SK-N-SH (cell line): ENCODE results near the gene CACNA2D4. TPM values are rescaled to one million over a fixed set of nuclear protein-coding genes. Genes with fewer than 3 reads are reported as not detected.

Experiments used
- CTCF ChIA-PET: fragments of 300-600, 350-600 bp; formaldehyde crosslinking; extraction: SDS; loops from one replicate; lab custom pipeline; 2021; lab: Yijun Ruan, JAX
- POLR2A ChIA-PET: fragments of 350-600 bp; sonication (Branson Sonifier 250); formaldehyde crosslinking; extraction: SDS; loops from one replicate; lab custom pipeline; 2020; ENCODE audit warnings: antibody characterized with exemption, inconsistent platforms; lab: Yijun Ruan, JAX
- DNase-seq: peaks from one replicate; pipeline ENCODE4 v3.0.0; 2012
- H2AFZ ChIP-seq: fragments of 200-600 bp; sonication (generic); 2 replicates; pipeline ENCODE4 v1.8.1; 2016; ENCODE audit warnings: antibody characterized with exemption, mild to moderate bottlenecking, low read depth
- H3F3A ChIP-seq: fragments of 200-600 bp; sonication (generic); replicated peaks from 2 replicates; pipeline ENCODE3; 2016; ENCODE audit warnings: antibody characterized with exemption, mild to moderate bottlenecking; ENCODE audit not compliant: insufficient read depth
- H3K27ac ChIP-seq, 2 experiments: fragments of 200-500 bp in 1 of 2; fragments of 200-600 bp in 1 of 2; sonication (Bioruptor generic) in 1 of 2; sonication (generic), shearing (Covaris generic) in 1 of 2; 2 replicates each; pipeline versions ENCODE4 v1.5.1 to v1.6.1; 2014 to 2016; ENCODE audit warnings: low read depth in 2 of 2, inconsistent platforms in 1 of 2, low read length in 1 of 2, mild to moderate bottlenecking in 1 of 2, mixed read lengths in 1 of 2
- H3K27me3 ChIP-seq: fragments of 200-600 bp; sonication (generic), shearing (Covaris generic); 2 replicates; pipeline ENCODE4 v1.6.1; 2016; ENCODE audit warnings: mixed run types; ENCODE audit not compliant: insufficient read depth
- H3K36me3 ChIP-seq, 2 experiments: fragments of 200-500 bp in 1 of 2; fragments of 200-600 bp in 1 of 2; sonication (Bioruptor generic) in 1 of 2; sonication (generic) in 1 of 2; replicated peaks in 1 of 2; 2 replicates each; pipeline versions ENCODE3 to v1.5.1; 2014 to 2016; ENCODE audit warnings: low read length in 1 of 2, mild to moderate bottlenecking in 1 of 2; ENCODE audit not compliant: insufficient read depth in 2 of 2, control insufficient read depth in 1 of 2
- H3K4me1 ChIP-seq, 2 experiments: fragments of 200-500 bp in 1 of 2; fragments of 200-600 bp in 1 of 2; sonication (Bioruptor generic) in 1 of 2; sonication (generic), shearing (Covaris generic) in 1 of 2; 2 replicates each; pipeline versions ENCODE4 v1.5.1 to v1.6.1; 2014 to 2016; ENCODE audit warnings: low read depth in 1 of 2, low read length in 1 of 2, mixed run types in 1 of 2; ENCODE audit not compliant: insufficient read depth in 2 of 2, control insufficient read depth in 1 of 2
- H3K4me2 ChIP-seq: fragments of 200-600 bp; sonication (generic), shearing (Covaris generic); 2 replicates; pipeline ENCODE4 v1.6.1; 2017; ENCODE audit warnings: mixed run types
- H3K4me3 ChIP-seq, 2 experiments: fragments of 200-500 bp in 1 of 2; fragments of 200-600 bp in 1 of 2; sonication (Bioruptor generic) in 1 of 2; sonication (generic), shearing (Covaris generic) in 1 of 2; 2 replicates each; pipeline versions ENCODE4 v1.5.1 to v1.8.1; 2014 to 2016; ENCODE audit warnings: low read depth in 2 of 2, inconsistent platforms in 1 of 2, low read length in 1 of 2, mild to moderate bottlenecking in 1 of 2, mixed read lengths in 1 of 2, moderate library complexity in 1 of 2
- H3K79me2 ChIP-seq: fragments of 200-600 bp; sonication (generic); 2 replicates; pipeline ENCODE4 v1.8.1; 2017; ENCODE audit warnings: mild to moderate bottlenecking; ENCODE audit not compliant: insufficient read depth
- H3K9ac ChIP-seq: fragments of 200-600 bp; sonication (generic); 2 replicates; pipeline ENCODE4 v1.6.1; 2017; ENCODE audit warnings: mixed run types
- H3K9me2 ChIP-seq: fragments of 200-600 bp; sonication (generic); 2 replicates; pipeline ENCODE4 v1.6.1; 2017; ENCODE audit warnings: mixed run types
- H3K9me3 ChIP-seq: fragments of 200-600 bp; sonication (generic); 2 replicates; pipeline ENCODE4 v1.6.1; 2017; ENCODE audit warnings: mixed run types, mild to moderate bottlenecking, moderate library complexity
- H4K20me1 ChIP-seq: fragments of 200-600 bp; sonication (generic); 2 replicates; pipeline ENCODE4 v1.6.1; 2017; ENCODE audit warnings: mild to moderate bottlenecking, mixed run types; ENCODE audit not compliant: insufficient read depth
- CHD2 ChIP-seq: fragments of 150-350 bp; IDR thresholded peaks from 2 replicates; pipeline ENCODE4 v1.6.1; 2018; ENCODE audit warnings: low read length; ENCODE audit not compliant: partially characterized antibody
- ELF1 ChIP-seq: IDR thresholded peaks from 2 replicates; pipeline ENCODE4 v1.4.0; 2012
- FOSL2 ChIP-seq: IDR thresholded peaks from 2 replicates; pipeline ENCODE4 v1.4.0; 2012; ENCODE audit warnings: low read depth, mild to moderate bottlenecking, moderate library complexity, borderline replicate concordance
- FOXM1 ChIP-seq: IDR thresholded peaks from 2 replicates; pipeline ENCODE4 v1.4.0; 2012; ENCODE audit warnings: low read depth, mild to moderate bottlenecking
- NRF1 ChIP-seq: IDR thresholded peaks from 2 replicates; pipeline ENCODE4 v1.6.1; 2012; ENCODE audit warnings: low read depth, mild to moderate bottlenecking, low read length
- RAD21 ChIP-seq: IDR thresholded peaks from 2 replicates; pipeline ENCODE4 v1.6.1; 2012; ENCODE audit warnings: mild to moderate bottlenecking, low read length
- RCOR1 ChIP-seq: fragments of 150-350 bp; IDR thresholded peaks from 2 replicates; pipeline ENCODE4 v1.6.1; 2017; ENCODE audit warnings: antibody characterized with exemption, low read length
- RFX5 ChIP-seq: IDR thresholded peaks from 2 replicates; pipeline ENCODE4 v1.6.1; 2012; ENCODE audit warnings: mild to moderate bottlenecking, improper control_type of control experiment, low read length
- RXRA ChIP-seq: IDR thresholded peaks from 2 replicates; pipeline ENCODE4 v1.4.0; 2012; ENCODE audit warnings: low read depth, mild to moderate bottlenecking, borderline replicate concordance
- TEAD4 ChIP-seq: IDR thresholded peaks from 2 replicates; pipeline ENCODE4 v1.4.0; 2012; ENCODE audit warnings: mild to moderate bottlenecking, borderline replicate concordance; ENCODE audit not compliant: insufficient read depth
- whole genome bisulfite sequencing: methylation state at CpG from one replicate; pipeline ENCODE4 v1.1.6; 2017; ENCODE audit warnings: low lambda C conversion rate; 5-methylcytosine and 5-hydroxymethylcytosine counted together
- polyA plus RNA-seq, 3 experiments: library from polyadenylated mRNA; depleted of rRNA; stranded (reverse); fragments of >200 nt; gene quantifications; 2 replicates each; pipeline ENCODE4 v1.2.3, GENCODE V29; 2012
- TF ChIP-seq, protein P1 (sequence below): IDR thresholded peaks from 2 replicates; pipeline ENCODE4; 2012
- TF ChIP-seq, protein P2 (sequence below): IDR thresholded peaks from 2 replicates; pipeline ENCODE4 v1.4.0; 2012; ENCODE audit warnings: low read depth
- TF ChIP-seq, protein P3 (sequence below): fragments of 200-600 bp; sonication (generic); IDR thresholded peaks from 2 replicates; pipeline ENCODE4 v1.6.1; 2017; ENCODE audit warnings: antibody characterized with exemption, mild to moderate bottlenecking, moderate library complexity
- TF ChIP-seq, protein P4 (sequence below): fragments of 150-350 bp; IDR thresholded peaks from 2 replicates; pipeline ENCODE4 v1.6.1; 2017; ENCODE audit warnings: antibody characterized with exemption, low read length, low read depth, borderline replicate concordance
- TF ChIP-seq, protein P5 (sequence below): fragments of 150-350 bp; IDR thresholded peaks from 2 replicates; pipeline ENCODE4 v1.6.1; 2016; ENCODE audit warnings: mild to moderate bottlenecking, low read depth, low read length

CACNA2D4 gene
- polyA plus RNA-seq, 1 of the 3 experiments (the other 2 are of a cell fraction): 0.02 TPM

DNA sequence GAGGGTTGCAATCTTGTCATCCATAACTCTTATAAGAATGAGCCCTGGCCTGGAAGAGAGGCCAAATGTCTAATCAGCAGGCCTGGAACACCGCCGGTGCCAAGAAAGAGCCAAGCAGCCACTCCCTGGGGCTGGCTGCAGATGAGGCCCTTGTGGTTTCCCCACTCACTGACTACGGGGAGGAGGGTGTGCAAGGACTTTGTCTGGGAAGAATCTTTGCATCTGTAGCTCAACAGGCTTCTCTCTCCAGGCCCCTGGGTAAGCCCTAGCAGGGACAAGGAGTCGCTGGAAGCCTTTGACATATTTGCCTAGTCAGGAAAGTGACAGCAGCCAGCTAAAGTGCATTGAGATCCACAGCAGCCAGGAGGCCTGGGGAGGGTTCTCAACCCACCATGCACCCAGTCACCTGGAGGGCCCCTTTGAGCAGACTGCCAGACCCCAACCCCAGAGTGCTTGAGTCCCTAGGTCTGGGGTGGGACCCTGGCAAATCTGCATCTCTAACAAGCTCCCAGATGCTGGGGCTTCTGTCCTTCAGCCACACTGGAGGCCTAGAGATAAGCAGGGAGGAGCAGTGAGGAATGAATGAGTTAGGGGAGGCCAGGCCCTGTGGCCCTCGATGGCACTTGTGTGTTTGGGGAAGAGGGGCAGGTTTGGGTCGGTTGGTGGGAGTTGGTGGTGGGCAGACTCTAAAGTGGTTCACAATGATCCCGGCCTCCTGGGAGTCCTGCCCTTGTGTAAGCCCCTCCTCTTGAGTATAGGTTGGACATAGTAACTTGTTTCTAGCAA, 112.0 kb downstream of the CACNA2D4 start:
- H3F3A ChIP-seq: no peaks in the 10 kb centered on the region
- H3K36me3 ChIP-seq: no peaks in the 10 kb centered on the region
- ChIA-PET CTCF (interaction anchor here (1.1 to 17.5 kb wide), 2 partner anchors 10 to 133 kb away, joined by 6 to 349 read pairs; no protein-coding TSS in a partner anchor), POLR2A (no interaction called here)
- no peaks in the 10 kb centered on the region for H4K20me1 ChIP-seq
- H3K27me3 ChIP-seq: no peaks in the 10 kb centered on the region
- 79% methylated on average over 5 of the region's 7 CpGs for WGBS
- H3K4me2 ChIP-seq: no peak overlapping the region
- no peak overlapping the region; a peak in 1 of 4 replicates for H3K27ac ChIP-seq
- DNase-seq: no peak
- no peak overlapping the region for H3K9ac ChIP-seq
- H3K79me2 ChIP-seq: no peaks in the 10 kb centered on the region
- no peaks in the 10 kb centered on the region for H3K9me3 ChIP-seq
- peaks cover 0 to 11% of the 10 kb centered on the region in 2 experiments; a peak in 1 of 4 replicates for H3K4me1 ChIP-seq
- no peaks in the 10 kb centered on the region for H3K9me2 ChIP-seq
- H3K4me3 ChIP-seq: no peak overlapping the region
- H2AFZ ChIP-seq: no peak overlapping the region
- TF ChIP-seq, protein P1, sequence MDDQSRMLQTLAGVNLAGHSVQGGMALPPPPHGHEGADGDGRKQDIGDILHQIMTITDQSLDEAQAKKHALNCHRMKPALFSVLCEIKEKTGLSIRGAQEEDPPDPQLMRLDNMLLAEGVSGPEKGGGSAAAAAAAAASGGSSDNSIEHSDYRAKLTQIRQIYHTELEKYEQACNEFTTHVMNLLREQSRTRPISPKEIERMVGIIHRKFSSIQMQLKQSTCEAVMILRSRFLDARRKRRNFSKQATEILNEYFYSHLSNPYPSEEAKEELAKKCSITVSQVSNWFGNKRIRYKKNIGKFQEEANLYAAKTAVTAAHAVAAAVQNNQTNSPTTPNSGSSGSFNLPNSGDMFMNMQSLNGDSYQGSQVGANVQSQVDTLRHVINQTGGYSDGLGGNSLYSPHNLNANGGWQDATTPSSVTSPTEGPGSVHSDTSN: no peak

DNA sequence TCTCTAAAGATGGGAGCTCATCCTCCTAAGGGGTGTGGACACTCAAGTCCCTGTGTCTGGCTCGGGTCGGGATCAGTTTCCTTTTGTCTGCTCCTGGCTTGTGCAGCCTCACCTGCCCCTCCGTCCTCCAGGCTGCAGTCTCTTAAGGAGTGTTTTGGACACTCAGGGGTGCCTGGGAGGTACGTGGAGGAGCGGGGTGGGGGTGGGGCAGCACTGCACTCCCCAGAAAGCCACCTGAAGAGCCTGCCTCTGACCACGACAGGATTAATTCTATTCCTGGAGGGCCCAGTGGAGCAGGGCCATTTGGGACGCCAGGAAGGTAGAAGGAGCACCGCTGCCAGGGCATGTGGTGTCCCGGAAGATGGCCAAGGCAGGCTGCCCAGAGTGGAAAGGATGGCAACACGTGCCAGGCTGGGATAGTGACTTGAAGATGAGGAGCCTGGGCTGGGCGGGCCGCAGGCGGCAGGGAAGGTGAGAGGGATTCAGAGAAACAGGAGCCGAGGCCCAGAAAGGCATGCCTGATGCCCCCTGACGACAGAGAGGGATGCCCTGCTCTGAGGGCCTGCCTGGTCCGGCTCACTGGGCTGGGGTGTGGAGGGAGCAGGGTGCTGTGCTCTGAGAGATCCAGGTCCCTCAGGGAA, 112.9 kb downstream of the CACNA2D4 start:
- H3K27ac ChIP-seq: no peak overlapping the region; a peak in 1 of 4 replicates
- H3K27me3 ChIP-seq: no peaks in the 10 kb centered on the region
- TF ChIP-seq CHD2: no peak
- TF ChIP-seq RCOR1: no peak
- TF ChIP-seq TEAD4: no peak
- TF ChIP-seq, protein P2, sequence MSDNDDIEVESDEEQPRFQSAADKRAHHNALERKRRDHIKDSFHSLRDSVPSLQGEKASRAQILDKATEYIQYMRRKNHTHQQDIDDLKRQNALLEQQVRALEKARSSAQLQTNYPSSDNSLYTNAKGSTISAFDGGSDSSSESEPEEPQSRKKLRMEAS: no peak
- no peak for TF ChIP-seq FOSL2
- no peak for TF ChIP-seq ELF1
- TF ChIP-seq RFX5: no peak
- TF ChIP-seq NRF1: no peak
- no peak for TF ChIP-seq RAD21
- TF ChIP-seq, protein P3, sequence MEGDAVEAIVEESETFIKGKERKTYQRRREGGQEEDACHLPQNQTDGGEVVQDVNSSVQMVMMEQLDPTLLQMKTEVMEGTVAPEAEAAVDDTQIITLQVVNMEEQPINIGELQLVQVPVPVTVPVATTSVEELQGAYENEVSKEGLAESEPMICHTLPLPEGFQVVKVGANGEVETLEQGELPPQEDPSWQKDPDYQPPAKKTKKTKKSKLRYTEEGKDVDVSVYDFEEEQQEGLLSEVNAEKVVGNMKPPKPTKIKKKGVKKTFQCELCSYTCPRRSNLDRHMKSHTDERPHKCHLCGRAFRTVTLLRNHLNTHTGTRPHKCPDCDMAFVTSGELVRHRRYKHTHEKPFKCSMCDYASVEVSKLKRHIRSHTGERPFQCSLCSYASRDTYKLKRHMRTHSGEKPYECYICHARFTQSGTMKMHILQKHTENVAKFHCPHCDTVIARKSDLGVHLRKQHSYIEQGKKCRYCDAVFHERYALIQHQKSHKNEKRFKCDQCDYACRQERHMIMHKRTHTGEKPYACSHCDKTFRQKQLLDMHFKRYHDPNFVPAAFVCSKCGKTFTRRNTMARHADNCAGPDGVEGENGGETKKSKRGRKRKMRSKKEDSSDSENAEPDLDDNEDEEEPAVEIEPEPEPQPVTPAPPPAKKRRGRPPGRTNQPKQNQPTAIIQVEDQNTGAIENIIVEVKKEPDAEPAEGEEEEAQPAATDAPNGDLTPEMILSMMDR: no peak
- TF ChIP-seq FOXM1: no peak
- TF ChIP-seq, protein P4, sequence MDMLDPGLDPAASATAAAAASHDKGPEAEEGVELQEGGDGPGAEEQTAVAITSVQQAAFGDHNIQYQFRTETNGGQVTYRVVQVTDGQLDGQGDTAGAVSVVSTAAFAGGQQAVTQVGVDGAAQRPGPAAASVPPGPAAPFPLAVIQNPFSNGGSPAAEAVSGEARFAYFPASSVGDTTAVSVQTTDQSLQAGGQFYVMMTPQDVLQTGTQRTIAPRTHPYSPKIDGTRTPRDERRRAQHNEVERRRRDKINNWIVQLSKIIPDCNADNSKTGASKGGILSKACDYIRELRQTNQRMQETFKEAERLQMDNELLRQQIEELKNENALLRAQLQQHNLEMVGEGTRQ: no peak
- TF ChIP-seq, protein P5, sequence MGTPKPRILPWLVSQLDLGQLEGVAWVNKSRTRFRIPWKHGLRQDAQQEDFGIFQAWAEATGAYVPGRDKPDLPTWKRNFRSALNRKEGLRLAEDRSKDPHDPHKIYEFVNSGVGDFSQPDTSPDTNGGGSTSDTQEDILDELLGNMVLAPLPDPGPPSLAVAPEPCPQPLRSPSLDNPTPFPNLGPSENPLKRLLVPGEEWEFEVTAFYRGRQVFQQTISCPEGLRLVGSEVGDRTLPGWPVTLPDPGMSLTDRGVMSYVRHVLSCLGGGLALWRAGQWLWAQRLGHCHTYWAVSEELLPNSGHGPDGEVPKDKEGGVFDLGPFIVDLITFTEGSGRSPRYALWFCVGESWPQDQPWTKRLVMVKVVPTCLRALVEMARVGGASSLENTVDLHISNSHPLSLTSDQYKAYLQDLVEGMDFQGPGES: no peak
- TF ChIP-seq, protein P1: no peak
- TF ChIP-seq RXRA: no peak
- H4K20me1 ChIP-seq: no peaks in the 10 kb centered on the region
- H3K79me2 ChIP-seq: no peaks in the 10 kb centered on the region
- H3F3A ChIP-seq: no peaks in the 10 kb centered on the region
- no peaks in the 10 kb centered on the region for H3K36me3 ChIP-seq
- H3K9me2 ChIP-seq: no peaks in the 10 kb centered on the region
- ChIA-PET POLR2A (no interaction called here), CTCF (interaction anchor here (1.0 to 17.5 kb wide), 3 partner anchors 10 to 134 kb away, joined by 3 to 349 read pairs (median 3); no protein-coding TSS in a partner anchor)
- 87% methylated on average over 13 of the region's 16 CpGs for WGBS
- no peak overlapping the region for H2AFZ ChIP-seq
- H3K9ac ChIP-seq: no peak overlapping the region
- H3K4me2 ChIP-seq: no peak overlapping the region
- DNase-seq: no peak
- H3K4me3 ChIP-seq: no peak overlapping the region
- peaks cover 0 to 20% of the 10 kb centered on the region in 2 experiments; a peak in 1 of 4 replicates for H3K4me1 ChIP-seq
- no peaks in the 10 kb centered on the region for H3K9me3 ChIP-seq
